ENCODE measurements around the gene ZFP64.
"Not testable (repeated sequence)": the region's sequence is repeated elsewhere in the genome, so short reads cannot be mapped to it uniquely, and the experiment has no call there.

The ZFP64 gene

GRCh38 chr20:52191132-52191915 lies at the start of gene ZFP64:
ZFP64 (minus strand) TSS chr20:52191779; CDS start chr20:52191636, 143 bp downstream.
- DNase-seq: peak; percentile 89

GRCh38 chr20:52240802-52241201 lies 49.2 kb upstream of the ZFP64 start:
- DNase-seq: no peak

GRCh38 chr20:52239102-52239501 lies 47.5 kb upstream of the ZFP64 start:
- no peak for DNase-seq

GRCh38 chr20:52236292-52236691 lies 44.7 kb upstream of the ZFP64 start:
- DNase-seq: no peak

GRCh38 chr20:52235129-52235528 lies 43.5 kb upstream of the ZFP64 start:
- DNase-seq: no peak

- no peak for DNase-seq
Measured at GRCh38 chr20:52234302-52235045, 42.9 kb upstream of the ZFP64 start.

GRCh38 chr20:52231230-52231746 lies 39.7 kb upstream of the ZFP64 start:
- no peak for DNase-seq

GRCh38 chr20:52230409-52230808 lies 38.8 kb upstream of the ZFP64 start:
- no peak for DNase-seq

- DNase-seq: not testable (repeated sequence)
Measured at GRCh38 chr20:52229346-52229745, 37.8 kb upstream of the ZFP64 start.

GRCh38 chr20:52226370-52226769 lies 34.8 kb upstream of the ZFP64 start:
- no peak for DNase-seq

GRCh38 chr20:52224920-52225319 lies 33.3 kb upstream of the ZFP64 start:
- no peak for DNase-seq

- not testable (repeated sequence) for DNase-seq
Measured at GRCh38 chr20:52221362-52221761, 29.8 kb upstream of the ZFP64 start.

GRCh38 chr20:52220891-52221290 lies 29.3 kb upstream of the ZFP64 start:
- DNase-seq: not testable (repeated sequence)

- no peak for DNase-seq
Measured at GRCh38 chr20:52219441-52219840, 27.9 kb upstream of the ZFP64 start.

- DNase-seq: no peak
Measured at GRCh38 chr20:52217689-52218395, 26.3 kb upstream of the ZFP64 start.

- no peak for DNase-seq
Measured at GRCh38 chr20:52213995-52214394, 22.4 kb upstream of the ZFP64 start.

- DNase-seq: no peak
Measured at GRCh38 chr20:52212943-52213342, 21.4 kb upstream of the ZFP64 start.

- DNase-seq: no peak
Measured at GRCh38 chr20:52210037-52210990, 18.7 kb upstream of the ZFP64 start.

GRCh38 chr20:52209154-52209571 lies 17.6 kb upstream of the ZFP64 start:
- DNase-seq: peak; percentile 71

GRCh38 chr20:52207020-52207810 lies 15.6 kb upstream of the ZFP64 start:
- DNase-seq: no peak

GRCh38 chr20:52204136-52204535 lies 12.6 kb upstream of the ZFP64 start:
- no peak for DNase-seq

Measured in NCI-H526 treated with DMSO at 0.1 percent for 48 hours (cell line).